Stomach (tissue), 9 donors: ENCODE measurements around the gene DLG2. TPM values are rescaled to one million over a fixed set of nuclear protein-coding genes. Genes with fewer than 3 reads are reported as not detected.
A peak's percentile ranks its signal among the peaks of the same experiment; 100 is the strongest.

Experiments used
- DNase-seq, 2 donors: peaks; one replicate each; pipeline versions ENCODE4 v3.0.0 to v3.0.0-alpha.2; 2013 to 2019
- H3K27ac ChIP-seq, 5 donors: fragments of 200-600 bp in 4 of 5; sonication (generic) in 4 of 5; one replicate each; pipeline ENCODE4 v1.5.1; 2013 to 2019; ENCODE audit warnings: mild to moderate bottlenecking in 1 of 5, moderate library complexity in 1 of 5
- H3K27me3 ChIP-seq, 3 donors: fragments of 200-600 bp; sonication (generic); one replicate each; pipeline ENCODE4 v1.5.1; 2017 to 2019; ENCODE audit warnings: mixed run types in 1 of 3
- H3K36me3 ChIP-seq, 4 donors: fragments of 200-600 bp; sonication (generic); 1 replicate in 3 of 4; 2 replicates in 1 of 4; pipeline ENCODE4 v1.5.1; 2016 to 2019
- H3K4me1 ChIP-seq, 4 donors: fragments of 200-600 bp; sonication (generic); one replicate each; pipeline ENCODE4 v1.5.1; 2016 to 2019
- H3K4me3 ChIP-seq, 4 donors: fragments of 200-600 bp; sonication (generic) in 3 of 4; one replicate each; pipeline ENCODE4 v1.5.1; 2016 to 2019; ENCODE audit warnings: mild to moderate bottlenecking in 1 of 4
- H3K9me3 ChIP-seq, 4 donors: fragments of 200-600 bp; sonication (generic); one replicate each; pipeline ENCODE4 v1.5.1; 2016 to 2019
- CTCF ChIP-seq, 7 experiments: fragments of 450-650 bp in 4 of 7; fragments of 200-600 bp in 3 of 7; sonication (generic) in 3 of 7; IDR thresholded peaks; one replicate each; pipeline ENCODE4 v1.5.1; 2016 to 2019; ENCODE audit warnings: antibody characterized with exemption in 7 of 7, control low read depth in 2 of 7, mild to moderate bottlenecking in 1 of 7
- EP300 ChIP-seq: sonication (generic); formaldehyde crosslinking; IDR thresholded peaks from one replicate; pipeline ENCODE4 v1.6.1; 2017; ENCODE audit warnings: antibody characterized with exemption
- POLR2A ChIP-seq, 4 donors: fragments of 450-650 bp; IDR thresholded peaks; one replicate each; pipeline ENCODE4 v1.6.1; 2016; ENCODE audit warnings: antibody characterized with exemption in 4 of 4, control low read depth in 2 of 4, mild to moderate bottlenecking in 1 of 4, moderate library complexity in 1 of 4
- POLR2AphosphoS5 ChIP-seq, 3 donors: sonication (generic); formaldehyde crosslinking; IDR thresholded peaks; one replicate each; pipeline ENCODE4 v1.6.1; 2016; ENCODE audit warnings: antibody characterized with exemption in 3 of 3
- WGBS, 5 donors: extraction: QIAGEN DNeasy Blood & Tissue Kit in 3 of 5; methylation state at CpG; one replicate each; pipeline versions ENCODE4 v1.1.5 to v1.1.7; 2013 to 2018; 5-methylcytosine and 5-hydroxymethylcytosine counted together
- intact Hi-C: fragments of 100-400 bp; cut with DNase I; formaldehyde crosslinking; loops from one replicate; pipeline ENCODE4 v1.15.1; 2023; ENCODE audit warnings: low total_unique reads
- polyA plus RNA-seq, 3 donors: library from polyadenylated mRNA; stranded (reverse); fragments of 200-250 nt; gene quantifications; one replicate each; pipeline ENCODE4 v1.2.3, GENCODE V29; 2013
- total RNA-seq, 5 donors: library from RNA; depleted of rRNA; stranded (reverse); fragments of >200 nt; gene quantifications; one replicate each; pipeline versions ENCODE4 v1.1.0 to v1.2.3, GENCODE V29; 2014 to 2016
- donor health status: healthy with polysubstance abuse.
- donor health status: Bipolar disorder and iron deficiency.
- donor health status: healthy.

The DLG2 gene
- total and polyA plus RNA-seq, 8 donors = 1.3 to 19.1 (median 3.5) TPM

- Histone ChIP-seq H3K4me3 (no peak overlapping the region), H3K4me1 (peaks cover 0 to 8% (median 0%) of the 10 kb centered on the region in 4 donors), H3K9me3 (no peaks in the 10 kb centered on the region), H3K27ac (no peak overlapping the region), H3K27me3 (no peaks in the 10 kb centered on the region), H3K36me3 (no peaks in the 10 kb centered on the region)
- intact Hi-C loops = no loop called here
- DNase-seq = peak in 1 of 2 donors; percentile 14
- TF ChIP-seq POLR2A (IDR thresholded peaks at IDR 0.05) = no peak
- no peak for TF ChIP-seq EP300
- no peak for TF ChIP-seq CTCF (IDR thresholded peaks at IDR 0.05)
- TF ChIP-seq POLR2AphosphoS5 (IDR thresholded peaks at IDR 0.05) = no peak
- 22 to 48% (median 32%) methylated on average over 3 of the region's 3 CpGs for WGBS, 5 donors
Observed at GRCh38 chr11:84339796-84340195, 1287.3 kb downstream of the DLG2 start.

- Histone ChIP-seq H3K36me3 (no peaks in the 10 kb centered on the region), H3K27ac (no peak overlapping the region), H3K4me3 (no peak overlapping the region), H3K27me3 (no peaks in the 10 kb centered on the region), H3K9me3 (no peaks in the 10 kb centered on the region), H3K4me1 (no peaks in the 10 kb centered on the region)
- DNase-seq = peak in 1 of 2 donors; percentile 64
- WGBS, 5 donors = 74 to 80% (median 74%) methylated on average over 3 of the region's 3 CpGs
- no peak for TF ChIP-seq POLR2AphosphoS5 (IDR thresholded peaks at IDR 0.05)
- TF ChIP-seq EP300 = no peak
- TF ChIP-seq POLR2A (IDR thresholded peaks at IDR 0.05) = no peak
- TF ChIP-seq CTCF (IDR thresholded peaks at IDR 0.05) = no peak
- intact Hi-C loops = no loop called here
Observed at GRCh38 chr11:84333221-84333620, 1293.9 kb downstream of the DLG2 start.

- no peak for TF ChIP-seq CTCF (IDR thresholded peaks at IDR 0.05)
- TF ChIP-seq POLR2AphosphoS5 (IDR thresholded peaks at IDR 0.05) = no peak
- TF ChIP-seq POLR2A (IDR thresholded peaks at IDR 0.05) = no peak
- no peak for TF ChIP-seq EP300
- intact Hi-C loops = no loop called here
- Histone ChIP-seq H3K9me3 (no peaks in the 10 kb centered on the region), H3K27ac (no peak overlapping the region), H3K4me1 (no peaks in the 10 kb centered on the region), H3K4me3 (no peak overlapping the region), H3K36me3 (no peaks in the 10 kb centered on the region), H3K27me3 (no peaks in the 10 kb centered on the region)
- DNase-seq = peak in 1 of 2 donors; percentile 20
Observed at GRCh38 chr11:84322211-84322610, 1304.9 kb downstream of the DLG2 start.

GRCh38 chr11:84319863-84320262 lies 1307.3 kb downstream of the DLG2 start:
- no peaks in the 10 kb centered on the region for H3K27me3 ChIP-seq
- no peak overlapping the region for H3K4me3 ChIP-seq
- H3K4me1 ChIP-seq = no peaks in the 10 kb centered on the region
- H3K9me3 ChIP-seq = no peaks in the 10 kb centered on the region
- no peak for TF ChIP-seq CTCF (IDR thresholded peaks at IDR 0.05)
- TF ChIP-seq EP300 = no peak
- TF ChIP-seq POLR2A (IDR thresholded peaks at IDR 0.05) = no peak
- H3K36me3 ChIP-seq = no peaks in the 10 kb centered on the region
- intact Hi-C loops = no loop called here
- 63 to 91% (median 79%) methylated on average over 2 of the region's 2 CpGs for WGBS, 5 donors
- DNase-seq = peak in 1 of 2 donors; percentile 11
- no peak overlapping the region for H3K27ac ChIP-seq
